Central memory CD8-positive, alpha-beta T cell (primary cell): Measurements from ENCODE around the gene SMARCD2.
"Not testable (repeated sequence)": the region's sequence is repeated elsewhere in the genome, so short reads cannot be mapped to it uniquely, and the experiment has no call there.

Experiments
- ATAC-seq: fragments of 150-1000 bp; cut with Tn5 transposase; replicated peaks from 2 replicates; pipeline ENCODE4 v1.10.0; 2022; ENCODE audit warnings: mild to moderate bottlenecking, moderate FRiP score, moderate number of reproducible peaks; ENCODE audit not compliant: poor library complexity, severe bottlenecking; ENCODE audit errors: extremely low read depth
- DNase-seq, 2 donors: peaks; one replicate each; pipeline ENCODE4 v3.0.0; 2021; ENCODE audit warnings: low spot score in 2 of 2
- H3K27ac Mint-ChIP-seq: one replicate; pipeline ENCODE4 v1.8.0; 2022; ENCODE audit warnings: low read depth, mild to moderate bottlenecking, moderate library complexity, mixed read lengths
- H3K27me3 Mint-ChIP-seq: one replicate; pipeline ENCODE4 v1.8.0; 2022; ENCODE audit warnings: mixed read lengths
- H3K36me3 Mint-ChIP-seq: one replicate; pipeline ENCODE4 v1.8.0; 2022; ENCODE audit warnings: mild to moderate bottlenecking, moderate library complexity, mixed read lengths; ENCODE audit not compliant: insufficient read depth
- H3K4me1 Mint-ChIP-seq: one replicate; pipeline ENCODE4 v1.8.0; 2022; ENCODE audit warnings: mixed read lengths
- H3K4me3 Mint-ChIP-seq: one replicate; pipeline ENCODE4 v1.8.0; 2022; ENCODE audit warnings: mild to moderate bottlenecking, moderate library complexity, mixed read lengths
- H3K9me3 Mint-ChIP-seq: one replicate; pipeline ENCODE4 v1.8.0; 2022; ENCODE audit warnings: mixed read lengths

Gene SMARCD2

GRCh38 chr17:63845509-63845908, 3.0 kb upstream of the SMARCD2 start:
- peaks cover 35% of the 10 kb centered on the region for H3K4me1 Mint-ChIP-seq
- no peaks in the 10 kb centered on the region for H3K27me3 Mint-ChIP-seq
- H3K9me3 Mint-ChIP-seq, result no peaks in the 10 kb centered on the region
- ATAC-seq (no peak), DNase-seq (no peak)
- H3K36me3 Mint-ChIP-seq, result peaks cover 16% of the 10 kb centered on the region
- H3K4me3 Mint-ChIP-seq, result no peak overlapping the region
- H3K27ac Mint-ChIP-seq, result no peak overlapping the region

- H3K36me3 Mint-ChIP-seq, result peaks cover 16% of the 10 kb centered on the region
These were observed 1.6 kb upstream of the SMARCD2 start for GRCh38 chr17:63843910-63844677.

GRCh38 chr17:63843387-63843888, 953 bp upstream of the SMARCD2 start:
- Mint-ChIP-seq H3K4me1 (peaks cover 35% of the 10 kb centered on the region), H3K27ac (peak overlapping the region; percentile 71)
- not testable (repeated sequence) for DNase-seq

More at GRCh38 chr17:63843910-63844677, 1.6 kb upstream of the SMARCD2 start:
- Mint-ChIP-seq H3K4me3 (peak overlapping the region; percentile 93), H3K9me3 (no peaks in the 10 kb centered on the region), H3K27me3 (no peaks in the 10 kb centered on the region), H3K4me1 (peaks cover 33% of the 10 kb centered on the region), H3K27ac (peak overlapping the region; percentile 71)
- ATAC-seq (no peak), DNase-seq (no peak)

DNA sequence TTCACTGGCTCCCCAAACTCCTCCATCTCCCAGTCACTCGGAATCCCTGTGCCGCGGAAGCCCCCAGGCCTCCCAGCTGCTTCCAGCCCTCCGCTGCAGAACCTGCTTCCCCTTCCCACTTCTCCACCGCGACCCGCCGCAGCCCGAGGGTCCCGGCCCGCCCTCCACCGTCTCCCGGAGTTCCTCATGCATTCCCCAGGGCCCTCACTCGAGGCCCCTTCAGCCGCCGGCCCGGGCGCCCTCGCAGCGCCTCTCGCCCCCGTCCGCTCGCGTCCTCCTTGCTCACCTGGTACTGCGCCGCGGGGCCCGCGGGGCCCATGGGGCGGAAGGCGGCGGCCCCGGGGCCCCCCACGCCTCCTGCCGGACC, 329 bp downstream of the SMARCD2 start:
- Mint-ChIP-seq H3K4me3 (peak overlapping the region; percentile 93), H3K4me1 (peaks cover 36% of the 10 kb centered on the region)

More at GRCh38 chr17:63843387-63843888, 953 bp upstream of the SMARCD2 start:
- peaks cover 16% of the 10 kb centered on the region for H3K36me3 Mint-ChIP-seq
- peak overlapping the region; percentile 93 for H3K4me3 Mint-ChIP-seq
- not testable (repeated sequence) for H3K27me3 Mint-ChIP-seq, H3K9me3 Mint-ChIP-seq
- peak; percentile 30 for ATAC-seq

GRCh38 chr17:63841350-63842172, 924 bp downstream of the SMARCD2 start:
- H3K27me3 Mint-ChIP-seq, result no peaks in the 10 kb centered on the region
- H3K4me3 Mint-ChIP-seq, result peak overlapping the region; percentile 93
- peaks cover 18% of the 10 kb centered on the region for H3K36me3 Mint-ChIP-seq
- no peaks in the 10 kb centered on the region for H3K9me3 Mint-ChIP-seq
- DNase-seq (no peak), ATAC-seq (no peak)
- H3K4me1 Mint-ChIP-seq, result peaks cover 36% of the 10 kb centered on the region
- peak overlapping the region; percentile 93 for H3K27ac Mint-ChIP-seq

More for the DNA sequence above, 329 bp downstream of the SMARCD2 start:
- no peak for DNase-seq
- H3K27me3 Mint-ChIP-seq, result no peaks in the 10 kb centered on the region
- H3K27ac Mint-ChIP-seq, result peak overlapping the region; percentile 93
- H3K9me3 Mint-ChIP-seq, result no peaks in the 10 kb centered on the region
- ATAC-seq, result peak; percentile 40
- H3K36me3 Mint-ChIP-seq, result peaks cover 16% of the 10 kb centered on the region

DNA sequence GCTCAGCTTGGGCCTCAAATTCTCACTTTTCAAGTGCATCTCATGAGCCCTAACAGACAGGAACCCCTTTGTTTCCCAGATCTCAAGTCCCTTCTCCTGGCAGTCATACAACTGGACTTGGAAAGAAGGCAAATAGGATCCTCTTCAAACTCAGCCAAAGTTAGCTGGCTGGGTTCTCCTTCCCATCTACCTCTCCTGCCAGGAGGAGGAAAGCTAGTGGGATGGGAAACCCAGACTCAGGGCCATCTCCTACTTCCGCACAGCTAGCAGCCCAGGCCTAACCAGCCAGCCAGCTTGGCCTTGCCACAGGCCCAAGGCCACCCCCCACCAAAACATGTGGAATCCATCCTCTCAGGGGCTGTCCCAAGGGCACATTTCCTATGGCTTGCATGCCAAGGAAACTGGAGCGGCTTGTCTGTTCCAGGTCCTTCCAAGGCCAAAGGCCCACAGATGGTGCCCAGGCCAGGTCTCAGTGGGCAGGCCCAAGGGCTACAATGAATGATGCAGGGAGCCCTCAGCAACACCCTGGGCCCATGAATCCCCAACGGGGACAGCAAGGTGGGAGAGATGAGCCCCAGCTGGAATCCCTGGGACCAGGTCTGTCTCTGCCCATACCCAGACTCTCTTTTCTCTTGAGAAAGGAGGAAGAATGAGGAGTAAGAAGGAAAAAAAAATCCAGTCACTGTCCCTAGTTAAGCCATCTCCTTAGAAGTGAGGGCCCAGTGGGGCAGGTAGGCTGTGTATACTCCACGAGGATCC, 1.7 kb downstream of the SMARCD2 start:
- ATAC-seq (no peak), DNase-seq (no peak)
- Mint-ChIP-seq H3K27ac (peak overlapping the region; percentile 93), H3K36me3 (peaks cover 26% of the 10 kb centered on the region), H3K4me1 (peaks cover 36% of the 10 kb centered on the region), H3K4me3 (peak overlapping the region; percentile 93), H3K9me3 (no peaks in the 10 kb centered on the region), H3K27me3 (no peaks in the 10 kb centered on the region)

DNA sequence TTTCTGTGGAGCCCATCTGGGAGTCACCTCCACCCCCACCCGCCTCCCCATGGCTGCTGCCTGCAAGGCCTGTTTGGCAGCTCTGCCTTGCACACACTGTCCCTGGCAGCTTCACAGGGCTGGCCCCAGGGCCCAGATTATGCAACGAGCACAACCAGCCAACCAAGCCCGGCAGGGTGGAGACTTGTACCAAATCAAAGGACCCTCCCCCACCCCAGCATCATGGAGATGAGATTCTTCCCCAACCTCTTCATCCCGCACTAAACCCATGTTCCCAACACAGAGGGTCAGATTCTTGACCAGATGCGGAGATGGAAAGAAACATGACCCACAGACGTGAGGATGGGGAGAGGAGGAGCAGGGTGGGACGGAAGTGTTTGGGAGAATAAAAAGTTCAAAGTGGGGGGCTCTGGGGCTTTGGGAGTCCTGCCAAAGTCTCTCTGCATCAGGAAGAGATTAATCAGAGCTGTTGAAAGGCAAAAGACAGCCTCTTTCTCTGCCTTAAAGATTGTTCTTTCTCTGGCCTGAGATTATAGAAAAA, 3.8 kb downstream of the SMARCD2 start:
- Mint-ChIP-seq H3K4me3 (no peak overlapping the region), H3K27ac (peak overlapping the region; percentile 70), H3K4me1 (peaks cover 46% of the 10 kb centered on the region), H3K27me3 (no peaks in the 10 kb centered on the region), H3K9me3 (no peaks in the 10 kb centered on the region), H3K36me3 (peaks cover 40% of the 10 kb centered on the region)
- DNase-seq (no peak), ATAC-seq (no peak)

DNA sequence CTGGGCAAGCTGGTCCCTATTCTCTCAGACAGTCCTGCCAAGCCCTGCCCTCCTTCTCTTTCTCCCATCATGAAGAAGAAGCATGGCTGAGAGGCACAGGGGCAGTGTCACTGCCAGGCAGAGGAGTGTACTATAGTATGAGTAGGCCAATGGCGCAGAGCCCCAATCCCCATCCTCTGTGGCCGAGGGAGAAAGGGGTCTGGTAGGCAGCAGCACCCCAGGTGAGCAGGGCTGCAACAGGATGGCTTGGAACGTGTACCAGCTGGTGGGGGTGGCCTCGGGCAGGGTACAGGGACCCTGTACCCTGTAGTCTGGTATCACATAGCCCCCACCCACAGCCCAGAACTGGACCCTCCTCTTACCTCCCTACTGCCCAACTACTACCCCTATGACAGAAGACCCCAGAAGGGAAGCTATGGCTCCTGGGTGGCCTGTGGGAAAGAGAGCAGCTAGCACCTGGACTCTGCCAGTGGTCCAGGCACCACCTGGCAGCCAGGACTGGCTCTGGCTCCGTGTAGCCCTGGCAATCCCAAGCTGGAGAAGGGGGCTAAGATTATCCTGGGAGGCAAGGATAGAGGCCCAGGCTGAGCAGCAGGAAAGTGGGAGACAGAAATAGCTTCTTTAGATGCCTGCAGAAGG, 4.4 kb downstream of the SMARCD2 start:
- DNase-seq, result no peak
- Mint-ChIP-seq H3K27me3 (no peaks in the 10 kb centered on the region), H3K4me3 (no peak overlapping the region), H3K9me3 (no peaks in the 10 kb centered on the region), H3K27ac (peak overlapping the region; percentile 70), H3K36me3 (peaks cover 38% of the 10 kb centered on the region), H3K4me1 (peaks cover 46% of the 10 kb centered on the region)
- ATAC-seq, result no peak

DNA sequence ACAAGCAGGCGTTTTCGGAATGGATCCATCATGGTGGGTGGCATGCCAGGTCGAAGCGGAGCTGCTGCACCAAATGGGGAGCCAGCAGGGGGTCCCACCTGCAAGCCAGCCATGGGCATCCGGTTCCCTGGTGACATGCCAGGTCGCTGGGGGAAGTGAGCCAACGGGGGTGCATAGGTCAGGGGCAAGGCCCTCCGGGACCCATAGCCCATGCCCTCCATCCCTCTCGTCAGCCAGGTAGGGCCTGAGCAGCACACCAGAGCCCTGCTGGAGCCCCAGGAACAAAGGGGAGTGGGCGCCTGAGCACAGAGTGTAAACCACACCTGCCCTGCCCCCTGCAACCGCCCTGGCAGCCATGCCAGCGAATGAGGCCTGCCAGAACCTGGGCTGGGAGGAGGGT, 5.0 kb downstream of the SMARCD2 start:
- no peak for DNase-seq
- Mint-ChIP-seq H3K4me1 (peaks cover 46% of the 10 kb centered on the region), H3K9me3 (no peaks in the 10 kb centered on the region), H3K4me3 (no peak overlapping the region), H3K36me3 (peaks cover 38% of the 10 kb centered on the region), H3K27me3 (no peaks in the 10 kb centered on the region), H3K27ac (peak overlapping the region; percentile 74)
- ATAC-seq, result no peak

DNA sequence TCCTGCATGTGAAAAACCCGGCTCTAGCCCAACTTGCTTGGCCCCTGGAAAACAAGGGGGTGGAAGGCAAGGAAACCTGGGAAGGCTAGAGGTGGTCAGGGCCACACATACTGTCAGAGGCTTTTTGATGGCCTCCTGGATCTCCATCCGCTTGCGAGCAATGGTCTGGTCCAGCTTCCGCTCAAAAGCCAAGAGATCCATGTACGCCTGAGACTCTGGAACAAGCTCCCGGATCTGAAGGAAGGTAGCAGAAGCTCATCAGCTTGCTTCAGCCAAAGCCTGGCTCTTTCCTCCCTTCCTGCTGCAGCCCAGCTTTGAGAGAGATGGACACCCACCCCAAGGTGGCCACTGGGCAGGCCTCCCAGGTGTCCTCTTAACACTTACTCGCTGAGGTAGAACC, 5.7 kb downstream of the SMARCD2 start:
- no peak for ATAC-seq
- Mint-ChIP-seq H3K9me3 (no peaks in the 10 kb centered on the region), H3K4me1 (peaks cover 47% of the 10 kb centered on the region), H3K27ac (peak overlapping the region; percentile 74), H3K27me3 (no peaks in the 10 kb centered on the region), H3K36me3 (peaks cover 38% of the 10 kb centered on the region), H3K4me3 (no peak overlapping the region)
- DNase-seq, result no peak

DNA sequence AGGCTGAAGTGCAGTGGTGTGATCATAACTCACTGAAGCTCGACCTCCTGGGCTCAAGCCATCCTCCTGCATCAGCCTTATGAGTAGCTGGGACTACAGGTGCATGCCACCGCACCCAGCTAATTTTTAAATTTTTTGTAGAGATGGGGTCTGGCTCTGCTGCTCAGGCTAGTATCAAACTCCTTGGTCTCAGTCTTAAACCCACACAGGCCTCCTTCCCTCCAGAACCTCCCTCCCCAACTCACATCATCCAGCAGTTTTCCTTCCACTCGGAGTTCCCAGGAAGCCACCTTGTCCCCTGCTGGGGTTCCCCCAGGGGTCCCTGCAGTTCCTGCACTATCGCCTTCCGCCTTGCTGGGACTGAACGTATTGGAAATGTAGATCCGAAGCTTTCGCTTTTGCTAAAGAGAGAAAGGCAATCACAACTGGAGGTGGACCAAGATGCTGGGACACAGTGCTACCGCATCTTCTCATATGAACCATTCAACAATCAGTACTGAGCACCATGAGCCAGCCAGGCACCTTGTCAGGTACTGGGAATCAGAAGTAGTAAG, 7.2 kb downstream of the SMARCD2 start:
- H3K9me3 Mint-ChIP-seq, result no peaks in the 10 kb centered on the region
- DNase-seq (no peak), ATAC-seq (no peak)
- H3K36me3 Mint-ChIP-seq, result peaks cover 45% of the 10 kb centered on the region
- no peak overlapping the region for H3K4me3 Mint-ChIP-seq
- H3K4me1 Mint-ChIP-seq, result peaks cover 47% of the 10 kb centered on the region
- no peaks in the 10 kb centered on the region for H3K27me3 Mint-ChIP-seq
- H3K27ac Mint-ChIP-seq, result peak overlapping the region; percentile 71
